A673 (cell line): ENCODE measurements around the gene AKNA.

Experiments used
- CTCF ChIP-seq: fragments of 300-800, 200-600 bp; sonication (generic); conservative IDR thresholded peaks from 2 replicates; pipeline ENCODE4 v1.5.1; 2017; ENCODE audit warnings: low read depth, mild to moderate bottlenecking, antibody characterized with exemption, low read length, moderate library complexity, mixed read lengths
- EZH2 ChIP-seq: fragments of 200-600 bp; sonication (generic); IDR thresholded peaks from 2 replicates; pipeline ENCODE4 v1.6.1; 2017; ENCODE audit warnings: borderline replicate concordance, low read depth, mild to moderate bottlenecking, mixed read lengths, antibody characterized with exemption, low read length; ENCODE audit not compliant: poor library complexity, severe bottlenecking

- TF ChIP-seq CTCF: no peak
- TF ChIP-seq EZH2: no peak
Observed at GRCh38 chr9:114388357-114388682, 538 bp upstream of the AKNA start.
